Right hindlimb (tissue), 1 donor: ENCODE results near the gene C6orf141.

Experiments used
- DNase-seq: peaks from one replicate; pipeline ENCODE4 v3.0.0-alpha.2; 2018

Gene C6orf141

DNA sequence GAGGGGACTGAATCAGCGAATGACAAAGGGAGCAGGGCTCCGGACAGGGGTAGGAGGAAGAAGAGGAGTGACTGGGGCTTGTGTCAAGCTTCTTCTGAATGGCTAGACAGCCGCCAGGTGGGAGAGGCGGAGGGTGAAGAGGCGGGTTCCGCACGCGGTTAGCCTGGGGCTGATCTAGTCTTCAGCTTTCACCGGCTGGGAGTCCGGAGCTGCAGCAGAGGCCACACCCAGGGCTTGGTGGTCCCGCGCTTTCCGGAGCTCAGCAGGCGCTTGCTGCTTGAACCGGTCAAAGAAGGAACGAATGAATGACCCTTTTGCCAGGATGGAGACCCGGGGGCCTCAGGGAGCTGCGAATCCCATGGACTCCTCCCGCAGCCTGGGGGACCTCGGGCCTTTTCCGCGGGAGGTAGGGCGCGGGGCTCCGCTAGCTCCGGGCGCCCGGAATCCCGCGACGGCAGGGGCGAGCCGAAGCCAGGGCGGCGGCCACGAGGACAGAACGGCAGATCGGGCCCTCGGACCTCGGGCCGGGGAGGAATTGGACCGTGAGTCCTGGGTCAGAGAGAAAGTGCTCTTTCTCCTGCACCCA is at the start of gene C6orf141:
C6orf141 (plus strand) TSS at position 177 of the 586 bp plus-strand sequence; CDS start at position 302, 125 bp downstream.
- DNase-seq = peak; percentile 34

- DNase-seq = no peak
These were observed 45.8 kb upstream of the C6orf141 start for GRCh38 chr6:49504666-49505065.

GRCh38 chr6:49506569-49507111 is 43.8 kb upstream of the C6orf141 start:
- DNase-seq = no peak

- DNase-seq = no peak
These were observed 41.1 kb upstream of the C6orf141 start for GRCh38 chr6:49509342-49509741.

DNA sequence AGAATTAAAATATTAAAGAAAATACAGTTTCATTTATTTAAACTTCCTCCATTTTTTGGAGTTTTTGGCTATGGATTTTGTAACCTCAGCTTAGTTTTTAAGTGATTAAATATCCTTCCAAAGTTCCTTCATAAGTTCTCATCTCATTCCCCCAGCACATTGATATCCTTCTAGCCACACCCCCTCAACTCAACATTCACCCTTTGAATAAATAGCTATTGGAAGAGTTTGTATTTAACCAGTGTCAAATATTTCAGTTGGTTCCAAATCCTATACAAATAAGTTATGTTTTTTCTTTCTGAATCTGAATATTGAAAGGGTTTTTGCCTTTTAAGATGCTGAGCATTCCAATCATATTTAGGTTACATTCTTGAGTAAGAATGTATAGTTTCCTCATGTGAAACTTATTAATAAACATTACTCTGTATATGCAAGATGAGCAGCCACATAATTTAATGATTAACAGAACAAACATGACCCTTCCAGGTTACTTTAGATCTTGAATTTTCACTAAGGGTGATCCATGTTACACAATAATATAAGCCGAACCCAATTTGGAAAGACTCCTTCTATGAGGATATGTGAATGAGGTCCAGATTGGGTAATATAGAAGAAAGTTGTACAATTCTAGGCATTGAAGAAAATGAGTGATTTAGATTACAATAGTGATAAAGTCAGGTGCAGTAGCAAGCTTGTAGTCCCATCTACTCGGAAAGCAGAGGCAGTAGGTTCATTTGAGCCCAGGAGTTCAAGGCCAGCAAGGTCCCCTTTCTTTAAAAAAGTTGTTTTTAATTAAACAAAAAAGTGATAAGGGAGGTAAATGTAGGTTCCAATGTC is 37.1 kb upstream of the C6orf141 start:
- no peak for DNase-seq

GRCh38 chr6:49514571-49515484 is 35.6 kb upstream of the C6orf141 start:
- DNase-seq = no peak

DNA sequence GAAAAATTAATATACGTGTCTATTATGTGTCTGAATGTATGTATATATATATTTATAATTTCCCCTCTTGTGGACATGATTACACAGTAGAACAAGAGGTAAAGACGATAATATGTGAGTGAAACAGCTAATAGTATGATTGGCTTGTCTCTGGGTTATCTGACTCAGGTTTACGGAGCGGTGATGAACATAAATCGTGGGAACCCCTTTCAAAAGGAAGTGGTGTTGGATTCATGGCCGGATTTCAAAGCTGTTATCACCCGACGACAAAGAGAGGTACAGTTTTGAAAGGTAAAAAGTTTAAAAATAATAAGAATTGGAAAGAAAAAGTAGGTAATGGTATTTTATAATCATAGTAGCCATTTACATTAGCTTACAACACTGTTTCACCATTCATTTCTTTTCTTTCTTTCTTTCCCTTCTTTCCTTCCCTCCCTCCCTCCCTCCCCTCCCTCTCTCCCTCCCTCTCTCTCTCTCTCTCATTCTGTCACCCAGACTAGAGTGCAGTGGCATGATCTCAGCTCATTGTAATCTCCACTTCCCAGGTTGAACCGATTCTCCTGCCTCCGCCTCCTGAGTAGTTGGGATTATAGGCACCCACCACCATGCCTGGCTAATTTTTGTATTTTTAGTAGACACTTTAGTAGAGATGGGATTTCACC is 34.9 kb upstream of the C6orf141 start:
- no peak for DNase-seq

- no peak for DNase-seq
These were observed 34.3 kb upstream of the C6orf141 start for GRCh38 chr6:49516147-49516505.

GRCh38 chr6:49517919-49518318 is 32.5 kb upstream of the C6orf141 start:
- DNase-seq = no peak

- no peak for DNase-seq
These were observed 30.8 kb upstream of the C6orf141 start for GRCh38 chr6:49519660-49520059.

DNA sequence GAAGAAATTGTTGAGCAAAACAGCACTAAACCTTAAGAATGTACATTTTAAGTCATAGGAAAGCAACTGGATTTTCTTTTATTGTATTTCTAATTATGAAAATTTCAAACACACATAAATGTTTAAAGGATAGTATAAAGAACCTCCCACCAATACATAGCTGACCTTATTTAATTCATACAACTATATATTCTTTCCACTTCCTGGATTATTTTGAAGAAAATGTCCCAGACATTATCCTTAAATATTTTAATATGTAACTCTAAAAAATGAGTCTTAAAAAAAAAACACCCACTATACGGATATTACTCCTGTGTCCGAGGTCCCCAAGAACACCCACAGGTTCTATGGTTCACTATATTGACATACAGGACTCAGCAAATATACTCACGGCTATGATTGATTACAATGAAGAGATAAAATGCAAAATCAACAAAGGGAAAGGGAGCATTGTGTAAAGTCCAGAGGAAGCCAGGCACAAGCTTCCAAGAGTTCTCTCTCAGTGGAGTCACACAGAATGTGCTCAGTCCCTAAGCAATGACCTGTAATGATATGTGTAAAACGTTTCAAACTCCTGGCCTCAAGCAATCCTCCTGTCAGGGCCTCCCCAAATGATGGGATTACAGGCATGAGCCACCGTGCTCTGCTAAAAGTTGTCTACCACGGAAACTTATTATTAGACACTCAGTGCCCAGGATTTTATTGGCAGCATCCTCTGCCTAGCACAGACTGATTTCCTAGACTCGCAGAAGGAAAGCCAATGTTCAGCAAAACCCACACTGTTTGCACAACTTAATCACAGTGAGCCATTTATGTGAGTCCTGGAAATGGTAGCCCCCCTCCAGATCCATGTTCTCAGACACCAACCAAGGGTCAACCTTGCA is 27.5 kb upstream of the C6orf141 start:
- no peak for DNase-seq

- no peak for DNase-seq
These were observed 26.6 kb upstream of the C6orf141 start for GRCh38 chr6:49523901-49524300.

DNA sequence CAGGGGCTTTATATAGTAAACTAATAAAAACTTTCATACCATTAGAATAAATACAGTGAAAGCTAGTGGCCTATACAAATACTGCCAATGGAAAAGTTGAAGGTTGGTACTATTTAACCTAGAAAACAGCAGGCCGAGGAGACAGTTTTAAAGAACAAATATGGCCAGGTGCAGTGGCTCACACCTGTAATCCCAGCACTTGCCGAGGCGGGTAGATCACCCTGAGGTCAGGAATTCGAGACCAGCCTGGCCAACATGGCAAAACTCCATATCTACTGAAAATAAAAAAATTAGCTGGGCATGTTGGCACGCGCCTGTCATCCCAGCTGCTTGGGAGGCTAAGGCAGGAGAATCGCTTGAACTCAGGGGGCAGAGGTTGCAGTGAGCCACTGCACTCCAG is 25.9 kb upstream of the C6orf141 start:
- DNase-seq = no peak

DNA sequence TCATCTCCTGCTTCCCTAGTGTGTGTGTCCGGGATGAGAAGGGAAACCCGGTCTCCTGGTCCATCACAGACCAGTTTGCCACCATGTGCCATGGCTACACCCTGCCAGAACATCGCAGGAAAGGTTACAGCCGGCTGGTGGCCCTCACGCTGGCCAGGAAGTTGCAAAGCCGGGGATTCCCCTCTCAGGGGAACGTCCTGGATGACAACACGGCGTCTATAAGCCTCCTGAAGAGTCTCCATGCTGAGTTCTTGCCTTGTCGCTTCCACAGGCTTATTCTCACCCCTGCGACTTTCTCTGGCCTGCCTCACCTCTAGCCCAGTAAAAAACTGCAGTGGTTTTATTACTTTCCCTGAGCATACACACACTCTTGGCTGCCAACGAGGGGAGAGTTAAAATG is 23.9 kb upstream of the C6orf141 start:
- no peak for DNase-seq

DNA sequence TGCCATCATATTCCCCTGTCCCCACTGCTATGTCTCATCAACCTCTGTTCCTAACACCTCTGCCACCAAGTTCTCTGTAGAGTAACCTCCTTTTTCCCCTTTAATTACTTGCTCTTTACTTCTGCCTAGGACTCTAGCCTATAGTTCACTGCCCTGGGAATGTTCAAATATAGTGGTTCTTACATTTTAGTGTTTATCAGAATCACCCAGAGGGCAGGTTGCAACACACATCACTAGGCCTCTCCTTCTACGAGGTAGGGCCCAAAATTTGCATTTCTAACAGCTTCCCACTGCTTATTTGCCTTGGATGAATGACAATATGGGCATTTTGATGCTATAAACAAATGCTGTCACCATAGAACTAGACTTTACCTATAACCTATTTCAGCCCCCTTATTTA is 23.1 kb upstream of the C6orf141 start:
- no peak for DNase-seq

GRCh38 chr6:49528571-49528970 is 21.9 kb upstream of the C6orf141 start:
- DNase-seq = no peak

GRCh38 chr6:49530141-49530776 is 20.2 kb upstream of the C6orf141 start:
- DNase-seq = no peak

- no peak for DNase-seq
These were observed 18.5 kb upstream of the C6orf141 start for GRCh38 chr6:49531774-49532569.

- DNase-seq = no peak
These were observed 14.7 kb upstream of the C6orf141 start for GRCh38 chr6:49535795-49536194.

- DNase-seq = no peak
These were observed 11.4 kb upstream of the C6orf141 start for GRCh38 chr6:49539102-49539501.
